PFSK-1 (cell line): ENCODE measurements around the gene ACBD5.

ENCODE experiments used
- POLR2AphosphoS5 ChIP-seq: IDR thresholded peaks from 2 replicates; pipeline ENCODE4 v1.6.1; 2012; ENCODE audit warnings: low read depth, mild to moderate bottlenecking, control low read depth, low read length, moderate library complexity
- REST ChIP-seq, 2 experiments: IDR thresholded peaks; 2 replicates each; pipeline versions ENCODE4 v1.6.1 to v1.8.0; 2011 to 2012; ENCODE audit warnings: low read depth in 2 of 2, low read length in 2 of 2, control low read depth in 1 of 2, inconsistent platforms in 1 of 2, mild to moderate bottlenecking in 1 of 2, moderate library complexity in 1 of 2; ENCODE audit not compliant: insufficient read depth in 1 of 2
- TAF1 ChIP-seq: IDR thresholded peaks from 2 replicates; pipeline ENCODE4 v1.6.1; 2012; ENCODE audit warnings: low read length, control low read depth, borderline replicate concordance; ENCODE audit not compliant: insufficient read depth

- TF ChIP-seq TAF1 (no peak), POLR2AphosphoS5 (no peak), REST (IDR thresholded peaks at IDR 0.05; ENCODE audit: insufficient read depth in 1 of 2, low read depth in 2 of 2, low read length in 2 of 2) (no peak)
These were observed 44.5 kb upstream of the ACBD5 start for GRCh38 chr10:27285093-27285492.
